A549 (cell line): ENCODE data around the gene ZNF248.

ENCODE experiments used
- CEBPB ChIP-seq, 2 experiments: fragments of >200 bp in 1 of 2; sonication (Bioruptor Twin) in 1 of 2; formaldehyde crosslinking in 1 of 2; IDR thresholded peaks; 2 replicates each; pipeline ENCODE4 v1.6.1; 2012 to 2016
- CHD2 ChIP-seq: fragments of 150-350 bp; IDR thresholded peaks from 2 replicates; pipeline ENCODE4 v1.6.1; 2014; ENCODE audit warnings: low read length; ENCODE audit not compliant: partially characterized antibody
- CTCF ChIP-seq: fragments of >200 bp; sonication (Bioruptor Twin); formaldehyde crosslinking; IDR thresholded peaks from 3 replicates; pipeline ENCODE4 v1.5.1; 2016
- EHMT2 ChIP-seq: fragments of 200-600 bp; sonication (generic); IDR thresholded peaks from 2 replicates; pipeline ENCODE4 v1.6.1; 2016; ENCODE audit warnings: antibody characterized with exemption, low read depth, mild to moderate bottlenecking, moderate library complexity
- FOSL2 ChIP-seq, 2 experiments: fragments of 450-650 bp in 1 of 2; fragments of >200 bp in 1 of 2; sonication (Bioruptor Twin) in 1 of 2; formaldehyde crosslinking; IDR thresholded peaks; 2 replicates each; pipeline versions ENCODE4 v1.5.0 to v1.6.1; 2016 to 2020; ENCODE audit warnings: mild to moderate bottlenecking in 1 of 2, moderate library complexity in 1 of 2
- REST ChIP-seq: fragments of 200-600 bp; sonication (generic); IDR thresholded peaks from 2 replicates; pipeline ENCODE4 v1.6.1; 2016; ENCODE audit warnings: antibody characterized with exemption, mild to moderate bottlenecking, moderate library complexity

GRCh38 chr10:37763132-37763531 lies 94.3 kb downstream of the ZNF248 start:
- TF ChIP-seq CTCF (no peak), EHMT2 (no peak), CEBPB (IDR thresholded peaks at IDR 0.05) (no peak), REST (no peak), FOSL2 (IDR thresholded peaks at IDR 0.05) (no peak), FOSL2 (CRISPR knock-in tag; IDR thresholded peaks at IDR 0.05) (no peak), CHD2 (no peak)
